ENCODE results near the gene COLEC11.
A peak's percentile ranks its signal among the peaks of the same experiment; 100 is the strongest.

Gene COLEC11

GRCh38 chr2:3639653-3640052 is 44.7 kb downstream of the COLEC11 start:
- no peak for DNase-seq

GRCh38 chr2:3641181-3641580 is 46.3 kb downstream of the COLEC11 start:
- DNase-seq = no peak

GRCh38 chr2:3641841-3642421 is 47.0 kb downstream of the COLEC11 start:
- DNase-seq = no peak

GRCh38 chr2:3642521-3643215 is 47.8 kb downstream of the COLEC11 start:
- DNase-seq = no peak

GRCh38 chr2:3643371-3644245 is 48.7 kb downstream of the COLEC11 start:
- DNase-seq = no peak

- DNase-seq = no peak
Measured at GRCh38 chr2:3644246-3644525, 49.3 kb downstream of the COLEC11 start.

GRCh38 chr2:3644891-3645605 is 50.1 kb downstream of the COLEC11 start:
- no peak for DNase-seq

GRCh38 chr2:3645745-3646389 is 51.0 kb downstream of the COLEC11 start:
- no peak for DNase-seq

GRCh38 chr2:3646446-3646845 is 51.5 kb downstream of the COLEC11 start:
- DNase-seq = no peak

- no peak for DNase-seq
Measured at GRCh38 chr2:3647246-3647645, 52.3 kb downstream of the COLEC11 start.

- no peak for DNase-seq
Measured at GRCh38 chr2:3647831-3648651, 53.1 kb downstream of the COLEC11 start.

- DNase-seq = no peak
Measured at GRCh38 chr2:3648652-3649177, 53.8 kb downstream of the COLEC11 start.

- DNase-seq = no peak
Measured at GRCh38 chr2:3649581-3649980, 54.7 kb downstream of the COLEC11 start.

- no peak for DNase-seq
Measured at GRCh38 chr2:3650140-3650920, 55.4 kb downstream of the COLEC11 start.

GRCh38 chr2:3651691-3652648 is 57.1 kb downstream of the COLEC11 start:
- peak; percentile 69 for DNase-seq

- no peak for DNase-seq
Measured at GRCh38 chr2:3652896-3653625, 58.1 kb downstream of the COLEC11 start.

- DNase-seq = no peak
Measured at GRCh38 chr2:3654011-3654410, 59.1 kb downstream of the COLEC11 start.

- no peak for DNase-seq
Measured at GRCh38 chr2:3654531-3655225, 59.8 kb downstream of the COLEC11 start.
